Liver (tissue), 9 donors: Measurements from ENCODE around the gene IL11. TPM values are rescaled to one million over a fixed set of nuclear protein-coding genes. Genes with fewer than 3 reads are reported as not detected.
"Not testable (repeated sequence)": the region's sequence is repeated elsewhere in the genome, so short reads cannot be mapped to it uniquely, and the experiment has no call there.

Source experiments
- DNase-seq: peaks from one replicate; pipeline ENCODE4 v3.0.0-alpha.2; 2017; ENCODE audit warnings: low spot score
- H3K27ac ChIP-seq, 2 donors: one replicate each; pipeline ENCODE4 v1.7.0; 2013; ENCODE audit warnings: inconsistent platforms in 2 of 2, low read length in 2 of 2, control low read depth in 1 of 2, low read depth in 1 of 2, mild to moderate bottlenecking in 1 of 2
- H3K27me3 ChIP-seq, 4 donors: one replicate each; pipeline versions ENCODE4 v1.6.1 to v1.7.0; 2013; ENCODE audit warnings: low read length in 3 of 4, inconsistent platforms in 1 of 4, mild to moderate bottlenecking in 1 of 4, moderate library complexity in 1 of 4; ENCODE audit not compliant: control insufficient read depth in 4 of 4, insufficient read depth in 4 of 4
- H3K36me3 ChIP-seq, 4 donors: one replicate each; pipeline versions ENCODE4 v1.6.1 to v1.7.0; 2013; ENCODE audit warnings: low read length in 3 of 4, mild to moderate bottlenecking in 3 of 4, low read depth in 1 of 4, moderate library complexity in 1 of 4; ENCODE audit not compliant: control insufficient read depth in 4 of 4, insufficient read depth in 3 of 4
- H3K4me1 ChIP-seq, 4 donors: one replicate each; pipeline versions ENCODE4 v1.6.1 to v1.7.0; 2013; ENCODE audit warnings: low read length in 3 of 4, mild to moderate bottlenecking in 3 of 4, moderate library complexity in 1 of 4; ENCODE audit not compliant: control insufficient read depth in 4 of 4, insufficient read depth in 4 of 4
- H3K4me3 ChIP-seq, 3 donors: one replicate each; pipeline versions ENCODE4 v1.6.1 to v1.7.0; 2013; ENCODE audit warnings: low read length in 3 of 3, control low read depth in 1 of 3, low read depth in 1 of 3, mild to moderate bottlenecking in 1 of 3
- H3K9ac ChIP-seq, 2 donors: one replicate each; pipeline ENCODE4 v1.7.0; 2013; ENCODE audit warnings: low read length in 2 of 2, mild to moderate bottlenecking in 2 of 2, moderate library complexity in 2 of 2, control low read depth in 1 of 2, low read depth in 1 of 2
- H3K9me3 ChIP-seq, 4 donors: one replicate each; pipeline versions ENCODE4 v1.6.1 to v1.7.0; 2013; ENCODE audit warnings: low read length in 3 of 4; ENCODE audit not compliant: control insufficient read depth in 4 of 4
- CTCF ChIP-seq: fragments of 150-350 bp; IDR thresholded peaks from 2 replicates; pipeline ENCODE4 v1.5.1; 2017; ENCODE audit warnings: improper control_type of control experiment, low read depth, low read length; ENCODE audit not compliant: missing input control
- EGR1 ChIP-seq, 2 donors: IDR thresholded peaks; 2 replicates each; pipeline ENCODE4 v1.6.1; 2016 to 2018; ENCODE audit warnings: antibody characterized with exemption in 2 of 2, low read depth in 2 of 2
- FOXA1 ChIP-seq: IDR thresholded peaks from 2 replicates; pipeline ENCODE4 v1.6.1; 2016; ENCODE audit warnings: antibody characterized with exemption
- FOXA2 ChIP-seq: IDR thresholded peaks from 2 replicates; pipeline ENCODE4 v1.6.1; 2016; ENCODE audit warnings: antibody characterized with exemption
- GABPA ChIP-seq, 2 donors: IDR thresholded peaks in 1 of 2; conservative IDR thresholded peaks in 1 of 2; 2 replicates each; pipeline ENCODE4 v1.6.1; 2016; ENCODE audit warnings: antibody characterized with exemption in 2 of 2, mild to moderate bottlenecking in 1 of 2, moderate library complexity in 1 of 2
- HNF4A ChIP-seq, 2 donors: conservative IDR thresholded peaks; 2 replicates each; pipeline ENCODE4 v1.6.1; 2016; ENCODE audit warnings: antibody characterized with exemption in 2 of 2, mild to moderate bottlenecking in 2 of 2
- HNF4G ChIP-seq: IDR thresholded peaks from 2 replicates; pipeline ENCODE4 v1.6.1; 2016; ENCODE audit warnings: antibody characterized with exemption
- JUND ChIP-seq, 2 donors: IDR thresholded peaks; 2 replicates each; pipeline ENCODE4 v1.6.1; 2016; ENCODE audit warnings: antibody characterized with exemption in 2 of 2
- MAX ChIP-seq: IDR thresholded peaks from 2 replicates; pipeline ENCODE4 v1.6.1; 2016; ENCODE audit warnings: antibody characterized with exemption
- NR2F2 ChIP-seq: IDR thresholded peaks from 2 replicates; pipeline ENCODE4 v1.6.1; 2016; ENCODE audit warnings: antibody characterized with exemption
- RAD21 ChIP-seq, 2 donors: IDR thresholded peaks; 2 replicates each; pipeline ENCODE4 v1.6.1; 2016; ENCODE audit warnings: antibody characterized with exemption in 2 of 2, mild to moderate bottlenecking in 2 of 2
- SP1 ChIP-seq: IDR thresholded peaks from 2 replicates; pipeline ENCODE4 v1.6.1; 2018; ENCODE audit warnings: antibody characterized with exemption, mild to moderate bottlenecking
- TAF1 ChIP-seq: conservative IDR thresholded peaks from 2 replicates; pipeline ENCODE4 v1.6.1; 2016; ENCODE audit warnings: antibody characterized with exemption, mild to moderate bottlenecking
- YY1 ChIP-seq: IDR thresholded peaks from 2 replicates; pipeline ENCODE4 v1.6.1; 2016; ENCODE audit warnings: antibody characterized with exemption, mild to moderate bottlenecking
- whole genome bisulfite sequencing: extraction: QIAGEN DNeasy Blood & Tissue Kit; methylation state at CpG from one replicate; pipeline ENCODE4 v1.1.7; 2013; 5-methylcytosine and 5-hydroxymethylcytosine counted together
- polyA plus RNA-seq, 2 donors: library from polyadenylated mRNA; stranded (reverse) in 1 of 2; unstranded in 1 of 2; fragments of 200-250 nt in 1 of 2; fragments of >200 nt in 1 of 2; fragmentation: Nextera tagmentation in 1 of 2; extraction: Ambion mirVana in 1 of 2; gene quantifications; one replicate each; pipeline versions ENCODE4 v1.2.1 to v1.2.3, GENCODE V29; 2013 to 2015
- total RNA-seq, 2 donors: library from RNA; depleted of rRNA; stranded (reverse); fragments of >200 nt; gene quantifications; one replicate each; pipeline ENCODE4 v1.2.3, GENCODE V29; 2014
- TF ChIP-seq, protein P1 (sequence below): IDR thresholded peaks from 2 replicates; pipeline ENCODE4 v1.6.1; 2016; ENCODE audit warnings: antibody characterized with exemption, mild to moderate bottlenecking
- TF ChIP-seq, protein P2 (sequence below): IDR thresholded peaks from 2 replicates; pipeline ENCODE4 v1.6.1; 2016; ENCODE audit warnings: antibody characterized with exemption
- donor health status: healthy.
- donor health status: healthy.
- donor health status: healthy.
- donor health status: healthy.
- donor health status: healthy.

IL11 gene
- total and polyA plus RNA-seq, 4 donors, result not detected

DNA sequence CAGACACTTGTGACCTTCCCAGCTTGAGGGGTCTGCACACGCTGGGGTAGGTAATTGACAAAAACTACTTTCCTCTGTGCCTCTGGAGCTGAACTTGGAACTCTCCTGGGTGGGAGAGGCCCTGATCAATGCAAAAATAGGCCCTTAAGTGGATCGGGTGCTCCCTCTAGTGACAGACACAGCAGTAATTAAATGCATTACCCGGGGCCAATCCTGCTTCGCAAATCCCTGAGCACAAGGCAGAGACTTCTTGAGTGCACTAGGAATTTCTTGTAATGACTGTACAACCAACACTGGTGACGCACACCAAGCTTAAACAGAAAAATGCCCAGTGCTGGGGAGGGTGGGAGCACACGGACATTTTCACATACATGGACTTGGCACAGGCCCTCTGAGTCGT, 47.9 kb upstream of the IL11 start:
- 15% methylated on average over 7 of the region's 7 CpGs for WGBS
- DNase-seq, result peak; percentile 62
- H3K27me3 ChIP-seq, result no peaks in the 10 kb centered on the region

GRCh38 chr19:55410168-55410567, 39.9 kb upstream of the IL11 start:
- DNase-seq, result no peak
- no peak for TF ChIP-seq YY1
- no peak for TF ChIP-seq HNF4G
- TF ChIP-seq FOXA2, result no peak
- TF ChIP-seq MAX, result no peak
- no peak for TF ChIP-seq RAD21 (IDR thresholded peaks at IDR 0.05)
- no peak for TF ChIP-seq JUND (IDR thresholded peaks at IDR 0.05)
- no peak for TF ChIP-seq HNF4A (conservative IDR thresholded peaks at IDR 0.05)
- TF ChIP-seq CTCF, result no peak
- no peak for TF ChIP-seq EGR1 (IDR thresholded peaks at IDR 0.05; ENCODE audit: low read depth in 2 of 2)
- no peak for TF ChIP-seq NR2F2
- TF ChIP-seq, protein P1, sequence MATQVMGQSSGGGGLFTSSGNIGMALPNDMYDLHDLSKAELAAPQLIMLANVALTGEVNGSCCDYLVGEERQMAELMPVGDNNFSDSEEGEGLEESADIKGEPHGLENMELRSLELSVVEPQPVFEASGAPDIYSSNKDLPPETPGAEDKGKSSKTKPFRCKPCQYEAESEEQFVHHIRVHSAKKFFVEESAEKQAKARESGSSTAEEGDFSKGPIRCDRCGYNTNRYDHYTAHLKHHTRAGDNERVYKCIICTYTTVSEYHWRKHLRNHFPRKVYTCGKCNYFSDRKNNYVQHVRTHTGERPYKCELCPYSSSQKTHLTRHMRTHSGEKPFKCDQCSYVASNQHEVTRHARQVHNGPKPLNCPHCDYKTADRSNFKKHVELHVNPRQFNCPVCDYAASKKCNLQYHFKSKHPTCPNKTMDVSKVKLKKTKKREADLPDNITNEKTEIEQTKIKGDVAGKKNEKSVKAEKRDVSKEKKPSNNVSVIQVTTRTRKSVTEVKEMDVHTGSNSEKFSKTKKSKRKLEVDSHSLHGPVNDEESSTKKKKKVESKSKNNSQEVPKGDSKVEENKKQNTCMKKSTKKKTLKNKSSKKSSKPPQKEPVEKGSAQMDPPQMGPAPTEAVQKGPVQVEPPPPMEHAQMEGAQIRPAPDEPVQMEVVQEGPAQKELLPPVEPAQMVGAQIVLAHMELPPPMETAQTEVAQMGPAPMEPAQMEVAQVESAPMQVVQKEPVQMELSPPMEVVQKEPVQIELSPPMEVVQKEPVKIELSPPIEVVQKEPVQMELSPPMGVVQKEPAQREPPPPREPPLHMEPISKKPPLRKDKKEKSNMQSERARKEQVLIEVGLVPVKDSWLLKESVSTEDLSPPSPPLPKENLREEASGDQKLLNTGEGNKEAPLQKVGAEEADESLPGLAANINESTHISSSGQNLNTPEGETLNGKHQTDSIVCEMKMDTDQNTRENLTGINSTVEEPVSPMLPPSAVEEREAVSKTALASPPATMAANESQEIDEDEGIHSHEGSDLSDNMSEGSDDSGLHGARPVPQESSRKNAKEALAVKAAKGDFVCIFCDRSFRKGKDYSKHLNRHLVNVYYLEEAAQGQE, result no peak
- TF ChIP-seq GABPA (IDR thresholded peaks at IDR 0.05 in 1 of 2, conservative IDR thresholded peaks at IDR 0.05 in 1 of 2), result no peak
- TF ChIP-seq SP1, result no peak
- no peak for TF ChIP-seq FOXA1
- TF ChIP-seq, protein P2, sequence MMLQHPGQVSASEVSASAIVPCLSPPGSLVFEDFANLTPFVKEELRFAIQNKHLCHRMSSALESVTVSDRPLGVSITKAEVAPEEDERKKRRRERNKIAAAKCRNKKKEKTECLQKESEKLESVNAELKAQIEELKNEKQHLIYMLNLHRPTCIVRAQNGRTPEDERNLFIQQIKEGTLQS, result no peak
- TF ChIP-seq TAF1, result no peak
- peaks cover 0 to 4% (median 2%) of the 10 kb centered on the region in 4 donors for H3K4me1 ChIP-seq
- H3K9ac ChIP-seq, result no peak overlapping the region
- no peak overlapping the region for H3K27ac ChIP-seq
- H3K9me3 ChIP-seq, result no peaks in the 10 kb centered on the region
- WGBS, result 89% methylated on average over 2 of the region's 2 CpGs
- H3K27me3 ChIP-seq, result no peaks in the 10 kb centered on the region
- no peak overlapping the region for H3K4me3 ChIP-seq
- H3K36me3 ChIP-seq, result peaks cover 0 to 2% (median 0%) of the 10 kb centered on the region in 4 donors

More for the DNA sequence above, 47.9 kb upstream of the IL11 start:
- no peaks in the 10 kb centered on the region for H3K36me3 ChIP-seq
- no peaks in the 10 kb centered on the region for H3K4me1 ChIP-seq
- no peaks in the 10 kb centered on the region for H3K9me3 ChIP-seq
- no peak overlapping the region for H3K9ac ChIP-seq
- no peak overlapping the region for H3K27ac ChIP-seq
- TF ChIP-seq CTCF (peak; percentile 78), RAD21 (IDR thresholded peaks at IDR 0.05) (peak; percentile 92 to 96), HNF4G (no peak)
- no peak overlapping the region for H3K4me3 ChIP-seq

DNA sequence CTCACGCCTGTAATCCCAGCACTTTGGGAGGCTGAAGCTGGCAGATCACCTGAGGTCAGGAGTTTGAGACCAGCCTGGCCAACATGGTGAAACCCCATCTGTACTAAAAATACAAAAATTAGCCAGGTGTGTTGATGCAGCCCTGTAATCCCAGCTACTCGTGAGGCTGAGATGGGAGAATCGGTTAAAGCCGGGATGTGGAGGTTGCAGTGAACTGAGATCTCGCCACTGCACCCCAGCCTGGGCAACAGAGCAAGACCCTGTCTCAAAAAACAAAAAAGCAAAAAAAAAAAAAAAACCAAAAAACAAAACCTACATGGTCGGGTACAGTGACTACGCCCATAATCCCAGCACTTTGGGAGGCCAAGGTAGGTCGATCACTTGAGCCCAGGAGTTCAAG, 38.9 kb upstream of the IL11 start:
- H3K9me3 ChIP-seq, H3K4me1 ChIP-seq, H3K9ac ChIP-seq, H3K36me3 ChIP-seq, H3K4me3 ChIP-seq, H3K27ac ChIP-seq, H3K27me3 ChIP-seq, DNase-seq: not testable (repeated sequence)
- WGBS, result 96% methylated on average over 8 of the region's 8 CpGs
